ENCODE results near the gene CPPED1. TPM values are rescaled to one million over a fixed set of nuclear protein-coding genes. Genes with fewer than 3 reads are reported as not detected.

Gene CPPED1
- total and polyA plus RNA-seq, 10 of the 15 experiments (the other 5 are each of a cell fraction or from before 2014, with no cell fraction given): 7.1 to 39.0 (median 16.0) TPM

DNA sequence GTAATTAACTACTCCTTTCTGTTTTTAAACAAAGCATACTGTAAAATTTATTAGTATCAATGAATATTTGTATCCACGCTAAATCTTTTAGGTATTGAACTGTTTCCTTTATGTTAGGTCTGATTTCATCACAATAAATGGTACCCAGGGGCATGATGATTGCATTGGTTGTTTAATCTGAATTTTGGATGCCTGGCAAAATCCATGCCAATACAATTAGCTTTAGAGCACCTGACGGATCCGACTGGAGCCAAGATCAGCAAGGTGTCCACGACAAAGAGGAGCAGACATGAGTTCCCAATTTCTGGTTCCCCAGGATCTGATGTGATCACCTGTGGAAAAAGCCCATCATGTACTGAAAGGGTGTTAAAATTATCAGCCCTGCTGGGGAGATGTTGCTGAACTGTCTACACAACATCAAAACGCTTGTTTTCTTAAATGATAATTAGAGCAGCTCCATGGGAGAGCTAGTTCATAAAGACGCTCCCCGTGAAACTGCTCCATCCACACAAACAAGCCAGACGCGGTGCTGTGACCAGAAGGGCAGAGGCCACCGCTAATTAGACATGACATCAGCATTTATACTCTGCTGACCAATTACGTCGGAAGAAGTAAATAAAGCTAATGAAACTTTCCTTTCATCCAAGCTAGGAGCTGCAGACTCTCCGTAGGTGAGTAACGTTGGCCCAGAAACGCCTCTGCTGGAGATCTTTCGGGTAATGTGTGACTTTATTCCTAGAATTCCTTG, 151.7 kb downstream of the CPPED1 start:
- Histone ChIP-seq H3K27me3 (replicated peaks in 1 of 2; ENCODE audit: control insufficient read depth in 2 of 2, insufficient read depth in 2 of 2, low read length in 1 of 2) (no peaks in the 10 kb centered on the region), H3K27ac (ENCODE audit: control insufficient read depth, insufficient read depth) (no peak overlapping the region), H4K20me1 (ENCODE audit: control insufficient read depth, insufficient read depth) (no peaks in the 10 kb centered on the region), H3K4me1 (ENCODE audit: control insufficient read depth, insufficient read depth, low read length) (no peaks in the 10 kb centered on the region), H2AFZ (ENCODE audit: control insufficient read depth, low read depth, low read length) (no peak overlapping the region), H3K4me3 (no peak overlapping the region), H3K4me2 (ENCODE audit: control insufficient read depth, insufficient read depth) (no peak overlapping the region), H3K9me3 (replicated peaks; ENCODE audit: control insufficient read depth, insufficient read depth, low read length) (no peaks in the 10 kb centered on the region), H3K79me2 (ENCODE audit: control insufficient read depth, insufficient read depth, low read length) (no peaks in the 10 kb centered on the region), H3K36me3 (ENCODE audit: control insufficient read depth in 2 of 2, insufficient read depth in 2 of 2, low read length in 1 of 2) (no peaks in the 10 kb centered on the region), H3K9ac (ENCODE audit: control insufficient read depth, insufficient read depth, low read length) (no peak overlapping the region)
- in situ Hi-C loops (cut with MboI) (no loop called here), intact Hi-C loops (cut with micrococcal nuclease; ENCODE audit: unreplicated experiment) (no loop called here)
- FAIRE-seq (no peak), ATAC-seq (no peak), DNase-seq (ENCODE audit: low read depth, low spot score) (no peak)
- BruUV-seq (replicated peaks): no TSS peak
- POLR2A ChIA-PET: no interaction called here
- WGBS (ENCODE audit: insufficient coverage, insufficient replicate concordance, low lambda C conversion rate, missing lambda C conversion rate): 62% methylated on average over 16 of the region's 16 CpGs
- CTCF ChIA-PET: interaction anchor here (1.5 kb wide), 1 partner anchor 25 kb away, joined by 3 read pairs; no protein-coding TSS in a partner anchor
- RAD21 ChIA-PET (ENCODE audit: unreplicated experiment): interaction anchor here (1.1 kb wide), 1 partner anchor 151 kb away, joined by 3 read pairs; the partner anchor contains the start of gene CPPED1
- SMC1A ChIA-PET (ENCODE audit: uncharacterized antibody, unreplicated experiment): interaction anchor here (1.2 kb wide), 1 partner anchor 36 kb away, joined by 3 read pairs; no protein-coding TSS in a partner anchor
- TF ChIP-seq, protein P1, sequence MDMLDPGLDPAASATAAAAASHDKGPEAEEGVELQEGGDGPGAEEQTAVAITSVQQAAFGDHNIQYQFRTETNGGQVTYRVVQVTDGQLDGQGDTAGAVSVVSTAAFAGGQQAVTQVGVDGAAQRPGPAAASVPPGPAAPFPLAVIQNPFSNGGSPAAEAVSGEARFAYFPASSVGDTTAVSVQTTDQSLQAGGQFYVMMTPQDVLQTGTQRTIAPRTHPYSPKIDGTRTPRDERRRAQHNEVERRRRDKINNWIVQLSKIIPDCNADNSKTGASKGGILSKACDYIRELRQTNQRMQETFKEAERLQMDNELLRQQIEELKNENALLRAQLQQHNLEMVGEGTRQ (IDR thresholded peaks at IDR 0.05; ENCODE audit: borderline replicate concordance, low read depth, low read length): no peak
- TF ChIP-seq MEF2B (IDR thresholded peaks at IDR 0.05; ENCODE audit: partially characterized antibody, poor library complexity, severe bottlenecking) (no peak), YBX1 (IDR thresholded peaks at IDR 0.05) (no peak), FOS (IDR thresholded peaks at IDR 0.05; ENCODE audit: borderline replicate concordance, extremely low read depth, insufficient read length) (no peak), BMI1 (IDR thresholded peaks at IDR 0.05; ENCODE audit: borderline replicate concordance) (no peak), EP300 (IDR thresholded peaks at IDR 0.05; ENCODE audit: borderline replicate concordance in 1 of 2, control insufficient read depth in 1 of 2, low read depth in 2 of 2, low read length in 2 of 2) (no peak), EED (IDR thresholded peaks at IDR 0.05; ENCODE audit: low read depth) (no peak), CREB1 (IDR thresholded peaks at IDR 0.05; ENCODE audit: low read depth) (no peak), POU2F2 (IDR thresholded peaks at IDR 0.05; ENCODE audit: borderline replicate concordance, low read depth, low read length) (no peak), KAT2A (conservative IDR thresholded peaks at IDR 0.05; ENCODE audit: control insufficient read depth, low read depth, low read length) (no peak), SMC3 (IDR thresholded peaks at IDR 0.05; ENCODE audit: borderline replicate concordance, low read length) (no peak), HDAC6 (IDR thresholded peaks at IDR 0.05; ENCODE audit: unreplicated experiment) (no peak), FOXK2 (IDR thresholded peaks at IDR 0.05) (no peak)
- TF ChIP-seq, protein P2, sequence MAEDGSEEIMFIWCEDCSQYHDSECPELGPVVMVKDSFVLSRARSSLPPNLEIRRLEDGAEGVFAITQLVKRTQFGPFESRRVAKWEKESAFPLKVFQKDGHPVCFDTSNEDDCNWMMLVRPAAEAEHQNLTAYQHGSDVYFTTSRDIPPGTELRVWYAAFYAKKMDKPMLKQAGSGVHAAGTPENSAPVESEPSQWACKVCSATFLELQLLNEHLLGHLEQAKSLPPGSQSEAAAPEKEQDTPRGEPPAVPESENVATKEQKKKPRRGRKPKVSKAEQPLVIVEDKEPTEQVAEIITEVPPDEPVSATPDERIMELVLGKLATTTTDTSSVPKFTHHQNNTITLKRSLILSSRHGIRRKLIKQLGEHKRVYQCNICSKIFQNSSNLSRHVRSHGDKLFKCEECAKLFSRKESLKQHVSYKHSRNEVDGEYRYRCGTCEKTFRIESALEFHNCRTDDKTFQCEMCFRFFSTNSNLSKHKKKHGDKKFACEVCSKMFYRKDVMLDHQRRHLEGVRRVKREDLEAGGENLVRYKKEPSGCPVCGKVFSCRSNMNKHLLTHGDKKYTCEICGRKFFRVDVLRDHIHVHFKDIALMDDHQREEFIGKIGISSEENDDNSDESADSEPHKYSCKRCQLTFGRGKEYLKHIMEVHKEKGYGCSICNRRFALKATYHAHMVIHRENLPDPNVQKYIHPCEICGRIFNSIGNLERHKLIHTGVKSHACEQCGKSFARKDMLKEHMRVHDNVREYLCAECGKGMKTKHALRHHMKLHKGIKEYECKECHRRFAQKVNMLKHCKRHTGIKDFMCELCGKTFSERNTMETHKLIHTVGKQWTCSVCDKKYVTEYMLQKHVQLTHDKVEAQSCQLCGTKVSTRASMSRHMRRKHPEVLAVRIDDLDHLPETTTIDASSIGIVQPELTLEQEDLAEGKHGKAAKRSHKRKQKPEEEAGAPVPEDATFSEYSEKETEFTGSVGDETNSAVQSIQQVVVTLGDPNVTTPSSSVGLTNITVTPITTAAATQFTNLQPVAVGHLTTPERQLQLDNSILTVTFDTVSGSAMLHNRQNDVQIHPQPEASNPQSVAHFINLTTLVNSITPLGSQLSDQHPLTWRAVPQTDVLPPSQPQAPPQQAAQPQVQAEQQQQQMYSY (CRISPR knock-in tag; IDR thresholded peaks at IDR 0.05): no peak
- TF ChIP-seq, protein P3, sequence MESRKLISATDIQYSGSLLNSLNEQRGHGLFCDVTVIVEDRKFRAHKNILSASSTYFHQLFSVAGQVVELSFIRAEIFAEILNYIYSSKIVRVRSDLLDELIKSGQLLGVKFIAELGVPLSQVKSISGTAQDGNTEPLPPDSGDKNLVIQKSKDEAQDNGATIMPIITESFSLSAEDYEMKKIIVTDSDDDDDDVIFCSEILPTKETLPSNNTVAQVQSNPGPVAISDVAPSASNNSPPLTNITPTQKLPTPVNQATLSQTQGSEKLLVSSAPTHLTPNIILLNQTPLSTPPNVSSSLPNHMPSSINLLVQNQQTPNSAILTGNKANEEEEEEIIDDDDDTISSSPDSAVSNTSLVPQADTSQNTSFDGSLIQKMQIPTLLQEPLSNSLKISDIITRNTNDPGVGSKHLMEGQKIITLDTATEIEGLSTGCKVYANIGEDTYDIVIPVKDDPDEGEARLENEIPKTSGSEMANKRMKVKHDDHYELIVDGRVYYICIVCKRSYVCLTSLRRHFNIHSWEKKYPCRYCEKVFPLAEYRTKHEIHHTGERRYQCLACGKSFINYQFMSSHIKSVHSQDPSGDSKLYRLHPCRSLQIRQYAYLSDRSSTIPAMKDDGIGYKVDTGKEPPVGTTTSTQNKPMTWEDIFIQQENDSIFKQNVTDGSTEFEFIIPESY (IDR thresholded peaks at IDR 0.05): no peak
- TF ChIP-seq, protein P4, sequence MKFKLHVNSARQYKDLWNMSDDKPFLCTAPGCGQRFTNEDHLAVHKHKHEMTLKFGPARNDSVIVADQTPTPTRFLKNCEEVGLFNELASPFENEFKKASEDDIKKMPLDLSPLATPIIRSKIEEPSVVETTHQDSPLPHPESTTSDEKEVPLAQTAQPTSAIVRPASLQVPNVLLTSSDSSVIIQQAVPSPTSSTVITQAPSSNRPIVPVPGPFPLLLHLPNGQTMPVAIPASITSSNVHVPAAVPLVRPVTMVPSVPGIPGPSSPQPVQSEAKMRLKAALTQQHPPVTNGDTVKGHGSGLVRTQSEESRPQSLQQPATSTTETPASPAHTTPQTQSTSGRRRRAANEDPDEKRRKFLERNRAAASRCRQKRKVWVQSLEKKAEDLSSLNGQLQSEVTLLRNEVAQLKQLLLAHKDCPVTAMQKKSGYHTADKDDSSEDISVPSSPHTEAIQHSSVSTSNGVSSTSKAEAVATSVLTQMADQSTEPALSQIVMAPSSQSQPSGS (IDR thresholded peaks at IDR 0.05; ENCODE audit: low read length): no peak
